GM18505 (cell line): ENCODE results near the gene MAN2A2.
"Not testable (repeated sequence)": the region's sequence is repeated elsewhere in the genome, so short reads cannot be mapped to it uniquely, and the experiment has no call there.

Source experiments
- ATAC-seq: cut with Tn5 transposase; IDR thresholded peaks from one replicate; pipeline ENCODE4 v1.9.1; 2021; ENCODE audit not compliant: unreplicated experiment
- POLR2A ChIP-seq: IDR thresholded peaks from 4 replicates; pipeline ENCODE4 v1.6.1; 2011; ENCODE audit warnings: borderline replicate concordance; ENCODE audit not compliant: insufficient read depth, insufficient read length; ENCODE audit errors: extremely low read depth

MAN2A2 gene

DNA sequence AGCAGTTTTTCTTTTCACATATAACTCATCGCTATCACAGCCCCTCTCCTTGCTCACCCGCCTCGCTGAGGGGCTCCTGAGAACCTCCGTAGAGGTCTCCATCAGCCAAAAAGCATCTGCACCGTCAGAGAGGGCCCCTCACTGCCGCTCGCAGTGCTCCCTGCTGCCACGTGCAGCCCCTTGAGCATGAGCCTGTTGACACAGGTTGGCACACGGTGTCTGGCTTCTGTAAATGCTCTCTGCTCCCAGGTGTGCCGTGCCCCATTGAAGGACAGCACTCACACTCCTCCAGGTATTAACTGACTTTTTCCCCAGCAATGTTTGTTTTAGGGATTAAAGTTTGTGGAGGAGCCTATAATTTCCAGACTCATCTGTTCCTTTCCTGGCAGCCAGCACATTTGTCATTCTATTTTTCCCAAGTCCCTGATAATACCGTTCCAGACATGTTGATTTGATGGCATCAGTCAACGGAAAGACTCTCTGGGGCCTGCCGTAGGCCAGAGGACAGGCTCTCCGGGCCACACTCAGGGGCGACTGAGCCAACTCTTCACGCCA lies 36.9 kb upstream of the MAN2A2 start:
- ATAC-seq: no peak
- no peak for TF ChIP-seq POLR2A

DNA sequence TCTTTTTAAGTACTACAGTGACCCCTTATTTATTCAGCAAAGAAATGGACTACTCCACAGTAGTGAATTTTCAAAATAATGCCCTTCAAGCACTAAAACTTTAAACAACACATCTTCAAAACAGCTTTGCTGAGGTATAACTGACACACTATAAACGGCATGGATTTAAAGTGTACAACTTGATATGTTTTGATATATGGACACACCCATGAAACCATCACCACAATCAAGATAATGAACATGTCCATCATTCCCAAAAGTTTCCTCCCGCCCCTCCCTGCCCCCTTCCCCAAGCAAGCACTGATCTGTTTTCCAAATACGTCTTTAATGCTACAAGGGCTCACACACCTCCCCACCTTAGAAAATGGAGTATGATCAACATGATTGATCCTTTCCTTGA lies 36.3 kb upstream of the MAN2A2 start:
- no peak for TF ChIP-seq POLR2A
- no peak for ATAC-seq

DNA sequence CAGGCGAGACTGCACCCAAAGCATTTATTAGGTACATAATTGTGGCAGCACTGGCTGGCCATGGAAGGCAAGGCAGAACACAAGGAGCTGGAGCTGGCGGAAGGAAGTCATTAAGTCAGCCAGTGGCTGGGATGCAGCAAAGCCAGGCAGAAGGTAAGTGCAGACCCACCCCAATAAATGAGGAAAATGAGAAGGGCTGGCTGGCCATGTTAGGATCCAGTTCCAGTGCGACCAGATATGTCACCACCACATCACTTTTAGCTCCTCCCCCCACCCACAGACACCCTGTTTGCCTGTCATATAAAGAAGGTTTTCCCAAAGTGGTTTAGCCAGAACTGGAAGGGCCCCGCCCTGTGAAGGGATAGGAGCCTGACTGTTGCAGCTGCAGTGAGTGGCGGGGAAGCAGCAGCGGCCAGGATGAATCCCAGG lies 34.8 kb upstream of the MAN2A2 start, which contains the start of gene FURIN:
Gene FURIN (plus strand): TSS at position 328 of the 429 bp plus-strand sequence. CDS start 7,153 bp downstream, outside the sequence.
- no peak for ATAC-seq
- TF ChIP-seq POLR2A: no peak

DNA sequence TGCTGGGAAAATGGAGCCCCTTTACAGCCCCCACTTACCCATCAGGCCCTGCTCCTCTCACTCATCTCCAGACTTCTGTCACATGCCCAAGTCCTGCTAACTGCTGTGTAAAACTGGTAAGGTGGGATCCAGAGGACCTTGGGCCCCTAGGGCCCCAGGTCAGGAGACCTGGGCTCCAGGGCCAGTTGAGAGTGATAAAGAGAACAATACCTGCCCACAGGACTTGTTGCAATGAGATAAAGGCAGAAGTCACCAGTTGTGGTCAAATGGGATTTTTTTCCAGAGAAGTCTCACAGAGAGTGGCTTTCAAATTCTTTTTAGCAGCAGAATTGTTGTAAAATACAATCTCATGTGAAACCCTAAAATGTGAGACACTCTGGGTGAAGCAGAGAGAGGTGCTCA lies 34.0 kb upstream of the MAN2A2 start:
- ATAC-seq: no peak
- no peak for TF ChIP-seq POLR2A

DNA sequence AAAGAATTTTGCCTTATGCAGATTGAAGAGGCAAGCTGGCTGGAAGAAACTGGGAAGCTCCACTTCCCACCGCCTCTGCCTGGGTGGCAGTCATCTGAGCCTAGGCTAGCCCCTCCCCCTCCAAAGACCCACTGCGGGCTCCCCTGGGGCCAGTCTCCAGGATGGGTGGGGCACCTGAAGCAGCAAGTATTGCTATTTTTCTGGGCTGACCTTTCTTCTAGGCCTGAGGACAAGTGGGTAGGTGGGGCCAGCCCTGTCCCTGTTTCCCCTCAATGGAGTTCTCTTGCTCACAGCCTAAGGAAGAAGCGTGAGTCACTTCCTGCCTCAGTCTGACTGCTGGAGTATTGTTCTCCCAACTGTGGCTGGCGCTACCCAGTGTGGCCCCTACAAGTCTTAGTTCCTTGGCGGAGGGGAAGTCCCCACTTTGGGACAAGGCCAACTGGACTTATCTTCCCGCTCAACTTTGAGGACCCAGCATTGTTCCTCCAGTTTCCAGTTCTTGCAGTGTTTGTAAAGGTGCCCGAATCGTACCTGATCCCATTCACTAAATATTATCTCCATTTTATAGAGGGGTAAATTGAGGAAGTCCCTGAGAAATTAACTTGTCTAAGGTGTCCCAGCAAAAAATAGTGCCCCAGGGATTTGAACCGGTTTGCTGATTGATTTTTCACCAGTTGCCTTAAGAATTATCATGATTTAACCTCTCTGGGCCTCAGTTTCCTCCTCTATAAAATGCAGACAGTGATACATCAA lies 33.3 kb upstream of the MAN2A2 start:
- no peak for TF ChIP-seq POLR2A
- no peak for ATAC-seq

DNA sequence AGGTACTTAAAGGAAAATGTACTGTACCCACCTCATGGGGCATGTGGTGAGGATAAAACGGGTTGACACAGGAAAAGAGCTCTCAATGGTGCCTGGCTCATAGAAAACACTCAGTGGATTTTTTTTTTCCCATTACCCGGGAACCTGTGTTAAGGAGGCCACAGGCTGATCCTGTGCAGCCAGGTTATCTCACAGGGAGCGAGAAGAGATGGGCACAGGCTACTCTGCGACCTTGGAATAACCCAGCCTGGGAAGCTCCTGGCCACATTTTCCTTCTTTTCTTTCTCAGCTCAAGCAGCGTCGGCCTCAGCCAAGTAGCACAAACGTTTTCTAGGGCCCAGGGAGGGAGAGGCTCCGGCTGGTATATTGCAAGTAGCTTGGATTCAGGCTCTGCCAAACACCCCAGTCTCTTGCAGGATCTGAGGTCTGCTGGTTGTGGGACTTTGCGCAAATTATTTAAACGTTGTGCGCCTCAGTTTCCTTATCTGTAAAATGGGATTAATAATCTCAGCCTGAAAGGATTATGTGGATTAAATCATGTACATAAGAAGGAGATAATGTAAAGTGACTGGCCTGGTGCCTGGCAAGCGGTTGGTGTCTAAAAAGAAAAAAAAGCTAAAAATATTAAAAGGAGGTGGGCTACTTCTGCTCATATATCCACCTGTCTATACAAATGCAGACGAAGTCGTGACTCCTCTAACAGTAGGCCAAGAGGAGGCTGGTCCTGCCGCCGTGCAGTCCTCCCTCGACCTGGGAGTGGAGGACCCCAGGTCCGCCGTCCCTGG lies 32.6 kb upstream of the MAN2A2 start:
- no peak for ATAC-seq
- no peak for TF ChIP-seq POLR2A

DNA sequence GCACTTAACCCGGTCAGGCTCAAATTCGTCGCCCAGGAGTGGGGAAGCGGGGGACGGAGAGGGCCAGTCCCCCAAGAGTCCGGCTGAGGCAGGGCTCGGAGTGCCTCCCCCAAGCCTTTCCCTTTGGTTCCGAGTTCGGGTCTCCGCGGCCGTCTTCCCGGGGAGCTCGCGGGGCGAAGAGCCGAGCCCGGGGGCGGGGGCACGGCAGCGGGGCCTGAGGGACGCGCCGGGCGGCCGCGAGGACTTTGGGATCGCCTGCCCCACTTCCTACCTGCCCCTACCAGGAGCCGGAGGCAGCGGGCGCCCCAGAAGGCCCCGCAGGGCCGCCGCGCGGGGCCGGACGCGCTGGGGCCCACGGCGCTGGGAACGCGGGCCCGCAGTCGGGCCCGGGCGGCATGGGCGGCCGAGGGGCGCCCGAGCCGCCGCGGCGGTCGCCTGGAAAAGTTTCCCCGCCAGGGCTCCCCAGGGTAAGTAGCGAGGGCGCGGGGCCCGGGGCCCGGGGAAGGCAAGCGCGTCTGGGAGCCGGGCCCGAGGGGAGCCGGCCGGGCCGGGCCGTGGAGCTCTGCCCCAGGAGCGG lies 31.9 kb upstream of the MAN2A2 start:
- ATAC-seq: no peak
- no peak for TF ChIP-seq POLR2A

DNA sequence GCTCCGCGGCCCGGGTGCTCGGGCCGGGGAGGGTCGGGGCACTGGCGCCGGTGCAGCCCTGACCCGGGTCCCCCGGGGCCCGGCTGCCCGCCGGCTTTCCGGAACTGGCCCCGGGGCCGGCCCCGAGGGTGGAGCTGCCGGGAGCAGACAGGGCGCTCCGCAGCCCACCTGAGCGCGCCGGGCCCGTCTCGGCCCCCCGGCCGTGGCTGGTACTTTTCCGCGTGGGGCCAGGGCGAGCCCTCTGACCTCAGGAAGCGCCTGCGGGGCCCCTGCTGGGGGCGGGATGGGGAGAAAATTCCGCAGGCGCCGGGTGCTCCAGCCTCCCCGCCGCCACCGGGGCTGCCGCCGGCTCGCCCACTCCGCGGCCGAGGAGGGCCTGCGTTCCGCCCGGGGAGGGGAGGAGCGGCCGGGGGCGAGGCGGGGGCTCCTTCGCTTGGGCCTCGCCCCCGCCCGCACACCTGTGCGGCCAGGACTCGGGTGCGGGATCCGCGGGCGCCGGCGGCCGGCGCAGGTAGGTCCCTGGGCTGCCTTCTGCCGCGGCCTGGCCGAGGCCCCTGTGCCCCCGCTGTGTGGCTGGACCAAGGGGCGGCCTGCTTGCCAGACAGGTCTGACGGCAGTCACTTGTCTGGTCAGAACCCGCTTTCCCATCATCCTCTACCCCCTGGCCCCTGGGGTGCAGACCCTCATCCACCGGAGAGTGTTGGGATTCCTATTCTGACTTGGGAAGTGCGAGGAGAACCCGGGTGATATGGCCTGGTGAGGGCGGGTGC lies 31.2 kb upstream of the MAN2A2 start:
- no peak for TF ChIP-seq POLR2A
- ATAC-seq: no peak

DNA sequence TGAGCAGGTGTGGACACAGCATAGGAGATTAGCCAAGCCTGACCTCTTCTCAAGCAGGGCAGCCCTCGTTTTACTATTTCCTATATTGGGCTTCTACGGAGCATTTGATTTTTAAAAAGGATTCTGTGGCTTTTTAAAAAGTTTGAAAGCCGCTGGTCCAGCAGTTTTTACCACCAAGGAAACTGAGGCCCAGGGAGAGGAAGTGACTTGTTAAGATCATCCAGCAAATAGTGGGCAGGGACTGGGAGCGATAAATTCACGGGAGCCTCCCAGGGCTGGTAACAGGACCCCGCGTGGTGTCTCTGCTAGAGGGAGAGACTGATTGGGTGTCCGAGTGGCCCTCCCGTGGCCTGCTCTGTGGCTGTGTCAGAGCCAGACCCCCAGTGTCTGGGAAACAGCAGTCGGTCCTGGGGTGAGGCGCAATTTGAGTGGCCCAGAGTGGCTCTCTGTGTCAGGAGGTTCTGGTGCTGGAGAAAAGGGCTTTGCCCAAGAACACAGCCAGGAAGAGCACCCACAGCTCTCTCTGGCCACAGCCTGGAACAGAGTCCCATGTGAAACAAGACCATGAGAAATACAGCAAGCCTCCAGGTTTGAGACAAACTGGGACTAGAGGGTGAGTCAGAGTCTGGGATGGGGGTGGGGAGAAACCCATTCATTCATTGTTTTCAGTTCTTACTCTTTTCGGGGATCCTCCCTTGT lies 30.5 kb upstream of the MAN2A2 start:
- peak; percentile 56 for TF ChIP-seq POLR2A
- no peak for ATAC-seq

DNA sequence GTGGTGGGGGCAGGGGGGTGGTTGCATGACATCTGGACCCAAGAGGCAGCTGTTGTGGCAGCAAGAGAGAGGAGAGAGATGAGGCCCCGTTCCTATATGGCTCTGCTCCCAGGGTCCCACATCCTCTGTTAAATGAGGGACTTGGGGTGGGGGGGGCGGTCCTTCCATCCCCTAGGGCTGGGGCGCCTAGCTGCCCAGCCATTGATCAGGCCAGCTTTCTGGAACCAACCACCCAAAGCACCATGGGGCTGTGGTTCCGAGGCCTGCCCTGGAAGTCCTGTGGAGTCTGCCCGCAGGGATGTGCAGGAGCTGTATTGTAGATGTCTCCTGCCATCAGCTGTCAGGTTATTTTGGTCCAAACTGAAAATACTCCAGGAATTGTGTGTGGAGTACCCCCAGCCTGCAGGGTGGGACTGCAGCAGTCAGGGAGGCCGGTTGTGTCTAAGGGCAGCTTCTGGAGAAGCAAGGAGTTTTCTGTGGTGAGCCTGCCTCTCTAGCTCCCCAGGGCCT lies 29.6 kb upstream of the MAN2A2 start:
- no peak for ATAC-seq
- no peak for TF ChIP-seq POLR2A

DNA sequence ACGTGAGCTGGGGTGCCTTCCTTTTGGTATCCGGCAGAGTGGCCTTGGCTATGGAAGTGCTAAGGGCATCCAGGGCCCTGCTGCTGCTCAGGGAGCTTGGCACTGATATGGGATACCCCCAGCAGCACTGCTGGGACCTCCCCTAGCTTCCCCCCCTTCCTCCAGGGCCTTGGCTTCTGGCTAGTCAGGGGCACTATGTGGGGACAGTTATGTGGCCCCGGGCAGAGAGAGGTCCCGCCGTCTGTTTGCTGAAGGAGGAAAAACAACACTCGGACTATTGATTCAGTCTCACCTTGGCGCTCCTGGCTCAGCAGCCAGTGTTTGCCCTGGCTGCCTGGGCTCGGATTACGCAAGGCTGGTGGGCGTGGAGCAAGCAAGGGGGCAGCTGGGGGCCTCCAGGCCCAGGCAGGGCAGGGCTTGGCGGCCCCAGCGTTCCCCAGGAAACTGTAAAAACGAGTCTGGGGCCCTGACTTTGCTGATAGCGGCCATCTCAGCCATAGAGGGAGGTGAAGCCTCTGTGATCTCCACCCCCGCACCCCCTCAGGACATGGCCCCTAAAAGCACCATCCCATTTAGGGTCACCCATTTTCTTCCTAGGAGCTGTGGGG lies 29.0 kb upstream of the MAN2A2 start:
- no peak for ATAC-seq
- no peak for TF ChIP-seq POLR2A

DNA sequence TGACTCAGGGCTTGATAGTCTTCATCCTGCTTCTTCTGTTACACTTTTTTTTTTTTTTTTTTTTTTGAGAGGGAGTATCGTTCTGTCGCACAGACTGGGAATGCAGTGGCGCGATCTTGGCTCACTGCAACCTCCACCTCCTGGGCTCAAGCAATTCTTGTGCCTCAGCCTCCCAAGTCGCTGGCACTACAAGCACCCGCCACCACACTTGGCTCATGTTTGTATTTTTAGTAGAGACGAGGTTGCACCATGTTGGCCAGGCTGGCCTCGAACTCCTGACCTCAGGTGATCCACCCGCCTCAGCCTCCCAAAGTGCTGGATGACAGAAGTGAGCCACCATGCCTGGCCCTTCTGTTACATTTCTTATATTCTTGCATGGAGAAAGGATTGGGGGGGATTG lies 28.1 kb upstream of the MAN2A2 start:
- not testable (repeated sequence) for ATAC-seq
